OCI-LY1 (cell line): Measurements from ENCODE around the gene TAC1.

ENCODE experiments used
- H2AFZ ChIP-seq: fragments of 200-600 bp; sonication (generic), shearing (Covaris generic); 2 replicates; pipeline ENCODE4 v1.6.0; 2014; ENCODE audit warnings: antibody characterized with exemption, mild to moderate bottlenecking, low read length
- H3F3A ChIP-seq: fragments of 200-600 bp; sonication (generic), shearing (Covaris generic); 2 replicates; pipeline ENCODE4 v1.6.0; 2014; ENCODE audit warnings: mild to moderate bottlenecking, antibody characterized with exemption, low read length, moderate library complexity; ENCODE audit not compliant: insufficient read depth
- H3K27ac ChIP-seq: fragments of 200-600 bp; sonication (generic); 2 replicates; pipeline ENCODE4 v1.5.1; 2014; ENCODE audit warnings: low read length, mixed run types, mild to moderate bottlenecking, low read depth; ENCODE audit not compliant: poor library complexity, severe bottlenecking
- H3K27me3 ChIP-seq: fragments of 200-600 bp; sonication (generic); 2 replicates; pipeline ENCODE4 v1.6.0; 2014; ENCODE audit warnings: antibody characterized with exemption, mild to moderate bottlenecking, low read length, moderate library complexity; ENCODE audit not compliant: insufficient read depth
- H3K36me3 ChIP-seq: fragments of 200-600 bp; sonication (generic); 2 replicates; pipeline ENCODE4 v1.6.1; 2014; ENCODE audit warnings: mild to moderate bottlenecking, antibody characterized with exemption, low read length, moderate library complexity, mixed read lengths; ENCODE audit not compliant: insufficient read depth
- H3K4me1 ChIP-seq: fragments of 200-600 bp; sonication (generic); 2 replicates; pipeline ENCODE4 v1.5.1; 2014; ENCODE audit warnings: mild to moderate bottlenecking, low read length, moderate library complexity; ENCODE audit not compliant: insufficient read depth, severe bottlenecking
- H3K4me2 ChIP-seq: fragments of 200-600 bp; sonication (generic), shearing (Covaris generic); 2 replicates; pipeline ENCODE4 v1.6.1; 2014; ENCODE audit warnings: low read length
- H3K4me3 ChIP-seq: fragments of 200-600 bp; sonication (generic); 2 replicates; pipeline ENCODE4 v1.5.1; 2014; ENCODE audit warnings: low read length, low read depth, mild to moderate bottlenecking, mixed read lengths; ENCODE audit not compliant: poor library complexity, severe bottlenecking
- H3K79me2 ChIP-seq: fragments of 200-600 bp; shearing (Covaris generic); 2 replicates; pipeline ENCODE4 v1.6.1; 2016; ENCODE audit warnings: mixed run types, low read length, mixed read lengths; ENCODE audit not compliant: insufficient read depth
- H3K9ac ChIP-seq: fragments of 200-600 bp; sonication (generic), shearing (Covaris generic); 2 replicates; pipeline ENCODE4 v1.6.1; 2014; ENCODE audit warnings: mild to moderate bottlenecking, low read length, mixed read lengths
- H3K9me2 ChIP-seq: fragments of 200-600 bp; sonication (generic), shearing (Covaris generic); 2 replicates; pipeline ENCODE4 v1.6.1; 2014; ENCODE audit warnings: low read depth, mild to moderate bottlenecking, low read length, mixed read lengths
- H3K9me3 ChIP-seq: fragments of 200-600 bp; shearing (Covaris generic); 2 replicates; pipeline ENCODE4 v1.6.1; 2014; ENCODE audit warnings: low read length, mixed read lengths
- H4K20me1 ChIP-seq: fragments of 200-600 bp; sonication (generic), shearing (Covaris generic); 2 replicates; pipeline ENCODE4 v1.6.0; 2016; ENCODE audit warnings: mild to moderate bottlenecking, low read length; ENCODE audit not compliant: insufficient read depth
- EZH2 ChIP-seq: fragments of 200-600 bp; sonication (generic), shearing (Covaris generic); IDR thresholded peaks from 2 replicates; pipeline ENCODE4 v1.8.0; 2017; ENCODE audit warnings: borderline replicate concordance, mixed run types, mild to moderate bottlenecking, antibody characterized with exemption, low read length, moderate library complexity, mixed read lengths
- TF ChIP-seq, protein P1 (sequence below): fragments of 200-600 bp; sonication (generic), shearing (Covaris generic); IDR thresholded peaks from 2 replicates; pipeline ENCODE4 v1.5.1; 2017; ENCODE audit warnings: mild to moderate bottlenecking, antibody characterized with exemption, low read length, moderate library complexity, mixed read lengths

TAC1 gene

DNA sequence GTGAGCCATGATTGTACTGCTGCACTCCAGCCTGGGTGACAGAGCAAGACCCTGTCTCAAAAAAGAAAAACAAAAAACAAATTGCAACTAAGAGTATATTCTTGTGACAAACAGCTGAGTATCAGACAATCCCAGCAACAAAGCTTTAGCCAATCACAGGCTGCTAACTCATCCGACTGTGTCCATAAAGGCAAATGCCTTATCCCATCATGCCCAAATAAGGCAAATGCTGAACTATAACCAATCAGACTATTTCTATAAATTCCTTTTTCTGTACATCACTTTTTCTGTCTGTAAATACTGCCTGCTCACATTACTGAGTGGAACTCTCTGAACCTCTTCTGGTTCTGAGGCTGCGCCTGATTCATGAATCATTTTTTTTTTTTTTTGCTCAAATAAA, 37.5 kb upstream of the TAC1 start:
- Histone ChIP-seq H2AFZ (no peak overlapping the region), H3K27ac (no peak overlapping the region), H3K4me2 (no peak overlapping the region), H3K27me3 (no peaks in the 10 kb centered on the region), H3K79me2 (no peaks in the 10 kb centered on the region), H3K4me3 (no peak overlapping the region), H3K4me1 (no peaks in the 10 kb centered on the region), H4K20me1 (no peaks in the 10 kb centered on the region), H3K9ac (no peak overlapping the region), H3F3A (no peaks in the 10 kb centered on the region), H3K9me2 (no peaks in the 10 kb centered on the region), H3K36me3 (no peaks in the 10 kb centered on the region), H3K9me3 (no peaks in the 10 kb centered on the region)
- TF ChIP-seq EZH2, result no peak
- TF ChIP-seq, protein P1, sequence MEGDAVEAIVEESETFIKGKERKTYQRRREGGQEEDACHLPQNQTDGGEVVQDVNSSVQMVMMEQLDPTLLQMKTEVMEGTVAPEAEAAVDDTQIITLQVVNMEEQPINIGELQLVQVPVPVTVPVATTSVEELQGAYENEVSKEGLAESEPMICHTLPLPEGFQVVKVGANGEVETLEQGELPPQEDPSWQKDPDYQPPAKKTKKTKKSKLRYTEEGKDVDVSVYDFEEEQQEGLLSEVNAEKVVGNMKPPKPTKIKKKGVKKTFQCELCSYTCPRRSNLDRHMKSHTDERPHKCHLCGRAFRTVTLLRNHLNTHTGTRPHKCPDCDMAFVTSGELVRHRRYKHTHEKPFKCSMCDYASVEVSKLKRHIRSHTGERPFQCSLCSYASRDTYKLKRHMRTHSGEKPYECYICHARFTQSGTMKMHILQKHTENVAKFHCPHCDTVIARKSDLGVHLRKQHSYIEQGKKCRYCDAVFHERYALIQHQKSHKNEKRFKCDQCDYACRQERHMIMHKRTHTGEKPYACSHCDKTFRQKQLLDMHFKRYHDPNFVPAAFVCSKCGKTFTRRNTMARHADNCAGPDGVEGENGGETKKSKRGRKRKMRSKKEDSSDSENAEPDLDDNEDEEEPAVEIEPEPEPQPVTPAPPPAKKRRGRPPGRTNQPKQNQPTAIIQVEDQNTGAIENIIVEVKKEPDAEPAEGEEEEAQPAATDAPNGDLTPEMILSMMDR, result no peak

DNA sequence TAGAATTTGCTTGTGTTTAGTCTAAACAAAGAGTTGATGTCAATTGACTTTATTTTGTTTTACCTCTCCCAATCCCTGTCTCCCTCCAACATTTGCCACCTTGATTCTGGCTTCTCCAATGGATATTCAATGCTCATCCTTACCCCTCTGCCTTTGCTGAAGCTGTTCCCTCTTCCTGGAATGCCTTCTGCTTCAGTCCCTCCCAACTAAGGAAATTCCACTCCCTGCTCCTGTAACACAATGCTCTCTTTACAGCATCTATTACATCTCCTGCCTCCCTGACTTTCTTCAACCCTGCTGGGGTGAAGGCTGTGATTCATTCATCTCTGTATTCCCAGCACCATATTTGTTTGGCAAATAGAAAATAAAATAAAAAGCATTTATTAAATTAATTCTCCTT, 34.5 kb upstream of the TAC1 start:
- Histone ChIP-seq H3K9ac (no peak overlapping the region), H3K4me1 (no peaks in the 10 kb centered on the region), H3K27me3 (no peaks in the 10 kb centered on the region), H3F3A (no peaks in the 10 kb centered on the region), H3K27ac (no peak overlapping the region), H3K36me3 (no peaks in the 10 kb centered on the region), H3K9me2 (no peaks in the 10 kb centered on the region), H3K4me3 (no peak overlapping the region), H2AFZ (no peak overlapping the region), H4K20me1 (no peaks in the 10 kb centered on the region), H3K79me2 (no peaks in the 10 kb centered on the region), H3K9me3 (no peaks in the 10 kb centered on the region), H3K4me2 (no peak overlapping the region)
- TF ChIP-seq, protein P1, result no peak
- no peak for TF ChIP-seq EZH2

DNA sequence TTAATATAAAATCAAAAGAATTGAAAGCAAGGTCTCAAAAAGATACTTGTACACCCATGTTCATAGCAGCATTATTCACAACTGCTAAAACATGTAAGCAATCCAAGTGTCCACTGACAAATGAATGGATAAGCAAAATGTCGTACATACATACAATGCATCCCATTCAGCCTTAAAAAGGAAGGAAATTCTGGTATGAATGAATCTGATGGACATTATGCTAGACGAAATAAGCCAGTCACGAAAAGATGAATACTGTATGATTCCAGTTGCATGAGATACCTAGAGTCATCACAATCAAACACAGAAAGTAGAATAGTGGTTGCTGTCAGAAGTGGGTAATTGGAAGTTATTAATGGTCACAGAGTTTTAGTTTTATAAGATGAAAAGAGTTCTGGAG, 9.5 kb upstream of the TAC1 start:
- H3K9ac ChIP-seq, result no peak overlapping the region
- no peaks in the 10 kb centered on the region for H3F3A ChIP-seq

More for the DNA sequence above, 9.5 kb upstream of the TAC1 start:
- Histone ChIP-seq H2AFZ (no peak overlapping the region), H3K4me3 (no peak overlapping the region), H3K27me3 (no peaks in the 10 kb centered on the region), H3K4me1 (no peaks in the 10 kb centered on the region), H4K20me1 (no peaks in the 10 kb centered on the region), H3K36me3 (no peaks in the 10 kb centered on the region), H3K27ac (no peak overlapping the region), H3K4me2 (no peak overlapping the region), H3K9me2 (no peaks in the 10 kb centered on the region), H3K79me2 (no peaks in the 10 kb centered on the region), H3K9me3 (no peaks in the 10 kb centered on the region)
- TF ChIP-seq EZH2, result no peak
- TF ChIP-seq, protein P1, result no peak
